Measurements from ENCODE around the gene FANCC.

Gene FANCC

DNA sequence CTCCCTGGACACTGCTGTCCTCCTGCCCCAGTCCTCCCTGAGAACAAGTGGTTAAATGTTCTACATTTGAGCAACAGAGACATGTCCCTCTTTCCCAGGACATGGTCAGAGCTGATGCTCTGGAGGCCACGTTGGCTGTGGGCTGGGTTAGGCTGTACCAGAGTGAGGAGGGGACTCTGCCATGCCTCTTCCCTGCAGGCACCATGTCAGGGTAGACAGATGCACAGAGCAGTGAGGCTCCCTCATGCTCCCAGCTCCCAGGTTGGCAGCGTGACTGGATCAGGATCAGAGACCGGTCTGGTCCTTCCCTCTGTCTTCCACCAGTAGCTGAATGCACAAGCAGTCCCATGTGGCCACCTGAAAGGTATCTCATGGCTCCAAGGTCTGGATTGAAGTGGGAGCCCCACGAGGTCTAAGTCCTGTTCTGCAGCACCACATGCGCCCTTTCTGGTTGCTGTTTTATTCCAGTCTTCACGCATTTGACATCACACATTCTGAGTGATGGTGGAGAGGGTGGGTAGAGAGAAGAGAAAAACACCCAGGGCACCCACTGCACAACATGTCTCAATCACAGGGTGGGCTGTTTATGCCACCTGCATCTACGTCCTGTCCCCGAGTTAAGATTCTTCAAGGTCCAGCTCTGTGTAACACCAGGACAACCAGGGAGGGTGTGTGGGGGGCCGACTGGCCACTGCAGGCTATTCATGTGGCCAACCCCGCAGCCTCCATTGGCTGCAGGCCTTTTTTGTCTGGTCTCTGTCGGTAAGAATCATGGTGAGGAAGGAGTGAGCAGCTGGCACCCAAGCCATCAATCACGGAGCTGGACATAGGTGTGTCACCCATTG is 204.9 kb downstream of the FANCC start:
- no peak for DNase-seq

DNA sequence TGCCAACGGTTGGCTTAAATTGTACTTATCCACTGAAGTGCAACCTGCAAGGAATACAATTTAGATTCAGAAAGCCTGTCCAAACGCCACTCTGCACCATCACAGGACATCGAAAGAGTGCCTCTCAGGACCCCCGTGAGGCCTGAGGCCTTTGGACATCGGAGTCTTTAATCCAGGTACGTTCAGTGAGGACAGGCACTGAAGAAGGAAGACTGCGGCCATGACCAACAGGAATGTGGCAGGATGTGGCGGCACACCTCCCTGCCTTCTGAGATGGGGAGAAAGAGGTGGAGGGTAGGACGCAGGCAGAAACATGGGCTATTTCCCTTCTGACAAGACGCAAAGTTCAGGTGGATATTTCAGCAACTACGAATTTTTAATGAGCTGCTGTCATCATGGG is 205.8 kb downstream of the FANCC start:
- no peak for DNase-seq

DNA sequence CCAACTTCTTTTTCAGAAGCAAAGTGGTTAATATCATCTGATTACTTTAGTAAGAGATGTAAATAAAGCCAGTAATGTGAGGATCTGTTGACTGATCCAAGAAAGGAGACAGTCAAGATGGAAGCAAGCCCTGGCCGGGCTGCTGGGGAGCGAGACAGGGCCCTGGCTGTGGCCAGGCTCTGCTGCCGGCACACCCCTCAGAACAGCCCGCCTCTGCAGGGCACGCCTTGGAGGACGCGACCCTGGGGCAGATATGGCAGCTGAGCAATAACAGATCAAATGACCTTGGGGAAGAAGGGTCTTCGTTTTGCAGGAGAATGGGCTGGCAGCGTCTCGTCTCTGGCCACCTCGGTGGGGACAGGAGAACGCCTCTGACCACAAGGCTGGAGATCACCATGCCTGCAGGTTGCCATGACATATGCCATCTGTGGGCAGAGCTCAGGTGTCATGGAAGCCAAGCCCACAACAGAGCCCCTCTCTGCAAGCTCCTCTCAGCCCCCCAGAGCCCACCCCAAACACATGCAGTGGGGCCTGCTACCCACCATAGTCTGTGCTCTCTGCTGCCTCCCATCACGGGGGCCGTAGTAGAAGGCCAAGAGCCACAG is 206.5 kb downstream of the FANCC start:
- no peak for DNase-seq

DNA sequence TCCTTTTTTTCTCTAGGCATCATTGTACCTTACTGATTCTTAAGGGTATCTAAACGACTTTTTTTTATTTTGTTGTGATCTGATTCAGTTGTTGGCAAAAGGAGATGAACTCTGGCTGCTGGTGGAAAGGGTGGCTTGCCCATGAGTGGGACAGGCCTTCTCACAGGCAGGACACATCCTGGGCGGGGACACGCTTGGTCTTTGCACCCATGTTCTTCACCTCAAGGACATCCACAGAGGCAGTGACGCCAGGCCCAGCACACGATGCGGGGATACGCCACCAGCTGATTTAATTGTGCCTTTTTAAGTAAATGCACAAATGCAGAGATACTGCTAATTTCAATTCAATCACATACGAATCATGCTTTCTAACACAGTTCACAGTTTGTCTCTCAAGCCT is 208.1 kb downstream of the FANCC start:
- no peak for DNase-seq

DNA sequence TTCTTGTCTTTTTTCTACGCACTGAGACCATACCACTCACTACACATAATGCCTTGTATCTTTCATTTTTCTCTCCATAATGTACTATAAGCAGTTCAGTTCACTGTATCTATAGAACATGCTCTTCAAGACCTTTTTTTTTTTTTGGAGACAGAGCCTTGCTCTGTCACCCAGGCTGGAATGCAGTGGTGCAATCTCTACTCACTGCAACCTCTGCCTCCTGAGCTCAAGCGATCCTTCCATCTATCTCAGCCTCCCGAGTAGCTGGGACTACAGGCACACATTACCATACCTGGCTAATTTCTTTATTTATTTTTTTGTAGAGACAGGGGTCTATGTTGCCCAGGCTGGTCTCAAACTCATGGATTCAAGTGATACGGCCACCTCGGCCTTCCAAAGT is 208.7 kb downstream of the FANCC start:
- DNase-seq = no peak

DNA sequence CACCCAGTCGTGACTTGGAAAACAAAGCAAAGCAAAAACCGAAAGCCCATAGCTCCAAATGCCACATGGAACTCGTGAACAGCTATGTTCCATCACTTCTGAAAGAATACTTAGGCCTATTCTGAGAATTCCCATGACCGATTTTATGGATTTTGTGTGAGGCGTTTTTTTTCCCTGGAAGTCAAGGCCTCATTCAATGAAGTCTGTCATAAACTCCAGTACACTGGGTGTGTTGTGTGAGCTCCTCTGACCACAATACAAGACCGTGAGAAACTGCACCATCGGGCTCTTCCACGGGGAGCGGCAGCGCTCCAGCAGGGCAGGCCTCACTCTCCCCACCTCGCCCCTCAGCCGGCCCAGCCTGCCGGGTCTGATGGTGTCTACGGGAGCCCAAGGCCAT is 209.5 kb downstream of the FANCC start:
- no peak for DNase-seq

DNA sequence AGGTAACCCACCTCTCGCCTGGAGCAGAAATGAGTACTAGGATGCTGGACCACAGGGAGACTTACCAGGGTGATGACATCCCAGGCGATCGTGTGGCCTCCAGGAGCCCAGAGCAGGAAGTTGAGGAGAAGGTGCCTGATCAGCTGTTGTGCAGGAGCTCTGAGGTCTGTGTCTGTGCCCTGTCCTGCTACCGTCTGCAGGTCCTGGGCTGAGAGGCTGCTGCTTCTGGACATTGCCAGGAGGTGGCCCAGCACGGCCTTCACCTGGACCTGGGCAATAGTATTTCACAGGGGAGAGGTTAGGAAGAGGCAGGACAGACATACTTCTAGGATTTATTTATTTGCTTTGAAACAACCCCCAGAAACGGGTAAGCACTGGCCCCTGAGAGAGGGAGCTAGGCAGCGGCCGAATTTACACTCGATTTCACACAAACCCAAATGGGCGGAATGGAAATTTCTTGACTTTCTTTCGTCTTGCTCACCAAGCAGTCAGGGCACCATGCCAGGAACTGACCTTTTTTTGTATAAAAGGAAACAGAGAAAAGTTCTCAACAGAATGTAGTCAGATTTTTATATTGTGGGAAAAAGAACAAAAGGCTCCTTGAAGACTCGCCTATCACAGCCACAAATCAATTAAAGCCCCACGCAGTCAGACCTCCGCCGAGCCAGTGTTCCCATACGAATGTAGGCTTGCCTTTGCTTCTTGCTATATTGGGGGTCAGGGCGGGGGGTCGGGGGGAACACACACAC is 210.3 kb downstream of the FANCC start:
- DNase-seq = no peak

DNA sequence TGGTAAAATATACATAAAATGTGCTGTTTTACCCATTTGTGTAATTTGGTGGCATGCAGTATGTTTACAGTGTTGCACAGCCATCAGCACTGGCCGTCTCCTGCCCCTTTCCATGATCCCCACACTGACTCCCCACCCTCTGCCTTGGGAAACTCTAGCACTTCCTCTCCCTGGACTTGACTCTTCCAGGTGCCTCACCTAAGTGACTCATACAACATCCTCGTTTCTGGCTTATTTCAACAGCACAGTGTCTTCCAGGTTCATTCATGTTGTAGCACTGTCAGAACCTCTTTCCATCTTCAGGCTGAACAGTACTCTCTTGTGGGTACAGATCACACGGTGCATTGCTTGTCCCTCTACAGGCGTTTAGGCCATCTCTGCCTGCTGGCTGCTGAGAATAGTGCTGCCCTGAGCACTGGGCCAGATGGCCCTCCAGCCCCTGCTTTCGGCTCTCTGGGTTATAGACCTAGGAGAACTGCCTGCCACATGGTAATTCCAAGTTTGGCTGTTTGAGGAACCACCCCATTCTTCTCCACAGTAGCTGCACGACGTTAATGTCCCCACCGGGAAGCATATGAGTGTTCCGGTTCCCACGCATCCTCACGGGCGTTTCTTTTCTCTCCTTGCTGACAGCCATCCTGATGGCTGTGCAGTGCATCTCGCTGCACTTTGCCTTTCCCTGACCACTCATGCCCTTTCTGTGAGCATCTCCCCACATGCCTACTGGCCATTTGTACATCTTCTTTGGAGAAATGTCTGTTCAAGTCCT is 211.8 kb downstream of the FANCC start:
- no peak for DNase-seq

DNA sequence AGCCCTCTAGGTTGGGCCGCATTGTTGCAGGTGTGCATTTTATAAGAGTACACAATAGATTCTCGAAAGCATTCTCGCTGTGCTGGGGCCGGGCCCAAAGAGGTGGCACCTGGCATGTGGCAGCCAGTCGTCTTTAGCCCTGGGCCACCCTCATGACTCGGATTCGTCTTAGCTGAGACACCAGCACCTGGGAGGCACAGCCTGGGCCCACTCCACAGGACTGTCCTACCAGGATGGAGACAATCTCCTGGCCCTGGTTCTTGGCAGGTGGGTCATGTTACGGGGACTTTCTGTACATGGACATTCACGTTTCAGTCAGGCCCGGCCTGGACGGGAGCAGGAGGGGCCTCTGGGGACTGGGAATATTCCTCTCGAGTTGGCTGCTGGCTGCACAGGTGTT is 212.5 kb downstream of the FANCC start:
- no peak for DNase-seq

DNA sequence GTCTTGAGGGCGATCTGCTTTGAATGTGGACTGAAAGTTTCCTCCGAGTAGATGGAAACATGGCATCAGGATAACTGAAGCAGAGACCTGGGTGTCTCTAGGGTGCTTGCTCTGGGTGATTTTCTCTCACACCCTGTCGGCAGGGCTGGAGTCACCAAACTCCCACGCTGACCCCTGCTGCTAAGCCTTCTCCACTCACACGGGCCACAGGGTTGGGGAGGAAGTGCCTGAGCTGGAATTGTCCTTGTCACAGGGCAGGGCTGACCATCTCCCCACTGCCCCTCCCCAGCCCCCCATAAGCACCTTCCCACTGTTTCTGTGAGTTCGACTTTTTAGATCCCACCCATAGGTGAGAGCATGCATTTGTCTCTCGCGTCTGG is 212.9 kb downstream of the FANCC start:
- no peak for DNase-seq

DNA sequence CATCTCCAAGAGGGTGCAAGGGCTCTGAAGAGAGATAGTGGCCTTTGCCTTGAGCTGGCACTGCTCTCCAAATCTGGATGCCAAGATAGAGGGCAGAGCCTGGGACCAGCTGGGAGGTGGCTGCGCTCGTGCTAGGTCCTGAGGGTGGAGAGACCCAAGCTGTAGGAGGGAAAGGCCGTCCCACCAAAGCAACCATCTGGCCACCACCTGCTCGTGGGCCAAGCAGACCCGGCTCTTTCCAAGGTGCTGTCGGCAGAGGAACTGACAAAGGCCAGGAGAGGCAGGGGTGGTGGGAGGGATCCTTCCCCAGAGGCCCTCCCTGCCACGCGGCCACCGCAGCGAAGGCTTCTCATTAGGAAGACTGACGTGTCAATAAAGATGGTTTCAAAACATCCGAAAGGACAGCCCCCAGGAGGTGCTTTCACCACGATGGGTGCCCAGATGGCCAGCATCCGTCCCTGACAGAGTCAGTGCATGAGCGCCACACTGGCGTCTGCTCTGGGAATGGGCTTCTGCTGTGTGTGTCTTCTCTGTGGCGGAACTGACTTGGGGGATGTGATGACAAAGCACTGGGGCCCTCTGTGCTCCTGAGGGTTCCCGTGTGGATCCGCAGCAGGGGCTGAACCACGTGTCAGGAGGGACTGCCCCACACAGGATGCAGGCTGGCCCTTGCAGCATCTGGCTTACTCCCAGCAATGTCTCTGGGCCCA is 213.5 kb downstream of the FANCC start:
- DNase-seq = no peak

DNA sequence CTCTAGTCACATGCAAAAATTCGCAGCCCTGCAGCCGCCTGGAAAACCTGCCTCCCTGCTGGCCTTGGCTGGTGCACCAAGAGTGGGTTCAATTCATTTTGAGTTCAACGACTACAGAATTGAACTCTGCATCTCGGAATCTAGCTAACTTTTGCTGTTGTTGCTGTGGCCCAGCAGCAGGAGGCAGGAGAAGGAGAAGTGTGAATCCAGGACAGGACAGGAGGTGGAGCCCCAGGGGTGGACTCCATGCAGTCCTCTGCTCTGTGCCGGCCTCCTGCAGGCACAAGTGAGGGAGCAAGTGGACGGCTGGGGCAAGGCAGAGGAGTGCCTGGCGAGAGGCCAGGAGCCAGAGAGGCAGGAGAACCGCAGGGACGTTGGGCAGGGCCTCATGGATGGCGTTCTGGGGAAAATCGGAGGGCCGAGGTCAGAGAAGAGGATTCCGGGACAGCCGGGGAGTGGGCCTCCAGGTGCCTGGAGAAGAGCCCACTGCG is 214.2 kb downstream of the FANCC start:
- no peak for DNase-seq

DNA sequence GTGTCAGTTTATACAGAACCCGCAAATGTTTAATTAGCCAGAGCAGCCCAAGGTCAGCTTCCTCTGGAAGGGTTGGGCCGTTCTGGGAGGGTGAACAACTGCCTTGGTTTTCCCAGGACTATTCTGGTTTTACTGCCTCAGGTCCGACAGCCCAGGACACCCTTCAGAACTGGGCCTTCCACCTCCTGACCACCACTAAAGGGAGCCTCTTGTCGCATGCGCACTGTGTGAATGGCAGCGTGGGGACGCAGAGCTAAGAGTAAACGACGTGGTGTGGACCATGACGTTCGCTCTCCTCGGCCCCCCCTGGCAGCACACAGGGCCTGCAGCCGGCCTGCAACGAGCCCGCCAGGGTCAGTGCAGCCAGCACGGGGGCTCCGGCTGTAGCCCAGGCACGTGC is 214.9 kb downstream of the FANCC start:
- no peak for DNase-seq

DNA sequence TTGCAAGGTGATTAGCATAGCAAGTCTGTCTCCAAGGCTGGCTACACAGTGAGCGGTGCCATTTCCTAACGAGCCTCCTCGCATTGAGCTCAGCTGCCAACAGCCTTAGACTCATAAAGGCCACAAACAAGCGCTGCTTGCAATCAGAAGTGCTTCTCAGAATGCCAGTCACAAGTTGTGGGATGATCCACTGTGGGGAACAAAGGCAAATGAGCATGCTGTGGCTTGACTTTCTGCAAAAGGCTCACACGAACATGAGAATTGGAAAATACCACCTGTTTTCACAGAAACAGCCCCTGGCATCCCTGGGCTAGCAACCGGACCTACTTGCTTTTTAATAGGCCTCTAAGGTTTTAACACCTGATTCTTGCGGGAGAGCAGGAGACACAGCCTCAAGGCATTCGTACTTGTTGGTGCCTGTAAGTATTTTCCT is 215.5 kb downstream of the FANCC start:
- no peak for DNase-seq

DNA sequence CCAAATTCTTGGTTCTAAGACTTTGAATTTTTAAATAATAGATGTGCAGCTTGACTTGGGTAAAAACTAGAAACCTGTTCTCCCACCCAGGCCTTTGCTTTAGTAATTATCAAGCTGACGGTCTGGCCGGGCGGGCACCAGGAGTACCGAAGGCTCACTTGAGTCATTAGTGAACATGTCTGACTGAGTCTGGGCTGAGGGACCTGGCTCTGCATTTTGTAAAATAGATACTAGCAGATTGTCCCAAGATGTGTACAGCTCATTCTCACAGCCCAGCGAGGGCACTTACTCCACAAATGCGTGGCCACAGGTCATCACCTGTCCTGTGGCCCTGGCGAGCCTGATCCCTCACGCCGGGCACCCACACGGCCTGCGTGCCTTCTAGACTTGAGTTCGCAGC is 216.2 kb downstream of the FANCC start:
- DNase-seq = no peak

DNA sequence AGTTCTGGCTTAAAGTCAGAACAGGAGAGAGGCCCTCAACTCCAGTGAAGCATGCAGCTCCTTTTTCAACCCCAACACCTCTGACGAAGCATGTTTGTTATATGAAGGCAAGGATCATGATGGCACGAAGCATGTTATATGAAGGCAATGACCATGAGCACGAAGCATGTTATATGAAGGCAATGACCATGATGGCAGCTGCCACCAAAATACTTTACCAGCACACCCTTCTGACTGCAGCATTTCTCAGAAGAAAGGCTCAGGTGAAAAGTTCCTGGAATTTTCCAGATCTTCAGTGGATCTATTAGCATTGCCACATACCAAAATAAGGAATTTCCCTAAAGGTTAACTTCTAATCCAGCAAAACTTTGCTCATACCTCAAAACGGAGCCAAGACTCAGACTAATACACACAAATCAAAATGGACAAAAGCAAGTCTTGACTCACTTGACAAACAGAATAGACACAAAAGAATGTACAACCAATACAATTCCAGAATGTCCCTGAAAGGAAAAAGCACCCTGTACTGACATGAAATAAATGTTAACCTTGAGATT is 217.4 kb downstream of the FANCC start:
- DNase-seq = no peak

DNA sequence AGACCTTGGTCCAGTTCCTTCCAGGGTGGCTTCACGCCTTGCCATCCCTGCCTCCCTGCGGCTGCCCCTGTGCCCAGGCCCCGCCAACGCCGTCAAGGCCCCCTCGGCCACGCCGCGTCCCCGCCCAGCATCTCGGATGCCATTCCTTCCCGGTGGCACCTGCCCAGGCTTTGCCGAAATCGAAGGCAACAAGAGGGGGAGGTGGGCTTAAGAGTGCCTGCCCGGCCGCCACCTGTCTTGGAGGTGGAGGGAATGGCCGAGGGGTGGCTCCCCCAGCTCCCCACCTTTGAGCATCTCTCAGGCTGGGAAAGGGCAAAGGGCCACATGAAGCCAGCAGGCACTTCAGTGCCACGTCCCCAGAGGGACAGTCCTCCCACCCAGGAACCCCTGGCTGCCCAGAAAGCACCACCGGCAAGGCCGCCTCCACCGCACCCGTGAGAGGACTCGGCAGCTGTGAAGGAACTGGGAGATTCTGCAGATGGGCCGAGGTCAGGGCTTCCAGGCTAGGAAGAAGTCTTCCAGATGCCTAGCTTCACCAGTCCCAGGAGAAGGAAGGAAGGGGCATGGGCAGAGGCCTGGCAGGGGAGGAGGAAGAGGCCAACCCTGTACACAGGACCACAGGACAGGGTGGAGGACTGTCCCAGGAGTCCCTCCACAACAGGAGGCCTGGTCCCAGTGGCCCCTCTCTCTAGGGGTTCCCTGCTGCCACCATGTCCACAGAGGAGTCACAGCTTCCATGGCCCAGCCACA is 218.0 kb downstream of the FANCC start:
- no peak for DNase-seq

DNA sequence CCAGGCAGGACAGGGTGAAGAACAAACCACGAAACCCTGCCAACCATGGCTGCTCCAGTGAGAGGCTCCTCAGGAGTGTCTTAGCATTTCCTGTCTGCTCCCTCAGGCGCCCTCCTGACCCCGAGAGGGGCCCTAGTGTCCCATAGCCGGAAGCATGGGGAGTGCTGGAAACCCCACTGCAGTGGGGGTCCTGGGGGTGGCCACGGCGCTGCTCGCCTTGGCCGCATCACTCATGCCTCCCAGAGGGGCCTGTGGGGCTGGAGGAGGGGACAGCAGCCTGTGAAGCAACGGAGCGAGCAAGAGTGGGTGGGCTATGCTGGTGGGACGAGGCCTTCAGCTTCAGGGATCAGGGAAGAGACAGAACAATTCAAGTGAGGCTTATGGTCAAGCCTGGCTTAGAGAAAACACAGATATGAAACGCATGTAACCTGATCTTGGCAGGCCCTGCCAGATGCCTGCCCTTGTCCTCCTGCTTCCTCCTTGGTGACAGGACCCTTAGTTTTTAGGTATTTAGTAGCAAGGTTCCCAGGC is 219.1 kb downstream of the FANCC start:
- no peak for DNase-seq

DNA sequence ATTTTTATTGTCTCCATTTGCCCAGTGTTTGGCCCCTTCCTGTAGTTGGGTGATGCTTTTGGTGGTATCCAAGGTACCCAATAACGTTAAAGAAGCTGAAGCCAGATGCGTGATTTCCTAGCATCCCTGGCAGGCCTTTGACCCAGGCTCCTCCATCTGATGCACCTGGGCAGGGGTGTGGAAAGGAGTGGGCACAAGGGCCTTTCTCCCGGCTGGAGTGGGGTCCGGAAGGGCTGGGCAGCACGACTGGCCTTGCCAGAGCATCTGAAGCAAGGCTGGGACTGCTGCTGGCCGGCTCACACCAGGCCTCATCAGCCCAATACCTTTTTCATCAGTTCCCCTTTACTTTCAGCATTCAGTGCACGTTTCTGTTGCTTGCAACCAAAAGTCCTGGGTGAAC is 220.2 kb downstream of the FANCC start:
- no peak for DNase-seq

DNA sequence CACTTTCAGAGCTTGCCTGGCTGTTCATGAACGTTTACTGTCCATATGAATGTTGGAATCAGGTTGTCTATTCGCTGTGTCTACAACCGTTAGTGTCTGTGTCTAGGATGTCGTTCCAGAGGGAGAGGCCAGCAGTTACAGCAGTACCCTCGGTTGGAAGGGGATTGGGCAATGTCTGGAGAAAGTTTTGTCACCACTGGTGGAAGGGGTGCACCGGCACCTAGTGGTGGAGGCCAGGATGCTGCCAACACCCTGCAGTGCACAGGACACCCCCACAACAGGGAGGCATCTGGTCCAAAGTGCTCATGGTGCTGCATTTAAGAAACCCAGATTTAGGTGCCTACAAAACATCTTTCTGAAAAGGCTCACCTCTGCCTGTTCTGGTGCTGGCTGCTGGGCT is 220.7 kb downstream of the FANCC start:
- DNase-seq = no peak

DNA sequence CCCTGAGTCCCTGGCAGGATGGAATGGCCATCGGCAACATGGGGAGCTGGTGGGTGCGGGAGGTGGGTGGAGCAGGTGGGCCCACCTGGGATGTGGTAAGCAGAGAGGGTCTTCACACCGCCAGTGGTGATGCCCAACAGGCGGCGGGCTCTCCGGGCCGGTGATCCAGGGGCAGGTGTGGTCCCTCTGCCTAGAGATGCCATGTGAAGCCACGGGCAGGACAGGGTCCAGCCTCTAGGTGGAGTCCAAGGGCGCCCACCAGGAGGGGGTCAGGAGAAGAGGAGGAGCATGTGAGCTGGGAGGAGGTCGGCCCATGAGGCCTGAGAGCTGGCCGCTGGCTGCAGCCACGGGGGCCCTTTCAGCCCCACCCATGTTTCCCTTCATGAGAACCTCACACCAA is 221.1 kb downstream of the FANCC start:
- DNase-seq = no peak
